Gastroesophageal sphincter (tissue), 4 donors: Measurements from ENCODE around the gene TAF1C. TPM values are rescaled to one million over a fixed set of nuclear protein-coding genes. Genes with fewer than 3 reads are reported as not detected.

Experiments used
- ATAC-seq: fragments of 150-250 bp; one replicate; pipeline ENCODE4 v1.9.1; 2016; ENCODE audit warnings: mild to moderate bottlenecking, moderate library complexity
- H3K27ac ChIP-seq, 4 donors: fragments of 200-600 bp; sonication (generic) in 3 of 4; 1 replicate in 3 of 4; 2 replicates in 1 of 4; pipeline ENCODE4 v1.5.1; 2016 to 2019
- H3K27me3 ChIP-seq: fragments of 200-600 bp; sonication (generic); one replicate; pipeline ENCODE4 v1.5.1; 2019
- H3K36me3 ChIP-seq, 2 donors: fragments of 200-600 bp; sonication (generic); one replicate each; pipeline ENCODE4 v1.5.1; 2019; ENCODE audit warnings: control low read depth in 1 of 2
- H3K4me1 ChIP-seq, 3 donors: fragments of 200-600 bp; sonication (generic); 1 replicate in 2 of 3; 2 replicates in 1 of 3; pipeline ENCODE4 v1.5.1; 2016 to 2019; ENCODE audit warnings: control low read depth in 2 of 3
- H3K4me3 ChIP-seq, 2 donors: fragments of 200-600 bp; sonication (generic); one replicate each; pipeline ENCODE4 v1.5.1; 2019; ENCODE audit warnings: mild to moderate bottlenecking in 1 of 2, moderate library complexity in 1 of 2
- H3K9me3 ChIP-seq, 3 donors: fragments of 200-600 bp; sonication (generic); one replicate each; pipeline ENCODE4 v1.5.1; 2017 to 2019; ENCODE audit warnings: control low read depth in 2 of 3
- CTCF ChIP-seq, 4 experiments: fragments of 200-600 bp in 2 of 4; fragments of 450-650 bp in 2 of 4; sonication (generic) in 1 of 4; IDR thresholded peaks; one replicate each; pipeline ENCODE4 v1.5.1; 2017 to 2019; ENCODE audit warnings: antibody characterized with exemption in 4 of 4, mild to moderate bottlenecking in 2 of 4, moderate library complexity in 2 of 4
- EP300 ChIP-seq: sonication (generic); formaldehyde crosslinking; IDR thresholded peaks from one replicate; pipeline ENCODE4 v1.6.1; 2017; ENCODE audit warnings: antibody characterized with exemption, mild to moderate bottlenecking
- POLR2A ChIP-seq, 2 donors: fragments of 450-650 bp; IDR thresholded peaks; one replicate each; pipeline ENCODE4 v1.6.1; 2017; ENCODE audit warnings: antibody characterized with exemption in 2 of 2, mild to moderate bottlenecking in 2 of 2, moderate library complexity in 1 of 2
- POLR2AphosphoS5 ChIP-seq: sonication (generic); formaldehyde crosslinking; IDR thresholded peaks from one replicate; pipeline ENCODE4 v1.6.1; 2017; ENCODE audit warnings: antibody characterized with exemption
- WGBS, 2 donors: methylation state at CpG; one replicate each; pipeline ENCODE4 v1.1.5; 2018; ENCODE audit warnings: low coverage in 1 of 2; 5-methylcytosine and 5-hydroxymethylcytosine counted together
- total RNA-seq, 4 donors: library from RNA; depleted of rRNA; stranded (reverse); fragments of >200 nt; gene quantifications; one replicate each; pipeline ENCODE4 v1.1.0, GENCODE V29; 2016

TAF1C gene
- total RNA-seq, 4 donors from 2014 or later, result 16.1 to 51.4 (median 33.2) TPM

DNA sequence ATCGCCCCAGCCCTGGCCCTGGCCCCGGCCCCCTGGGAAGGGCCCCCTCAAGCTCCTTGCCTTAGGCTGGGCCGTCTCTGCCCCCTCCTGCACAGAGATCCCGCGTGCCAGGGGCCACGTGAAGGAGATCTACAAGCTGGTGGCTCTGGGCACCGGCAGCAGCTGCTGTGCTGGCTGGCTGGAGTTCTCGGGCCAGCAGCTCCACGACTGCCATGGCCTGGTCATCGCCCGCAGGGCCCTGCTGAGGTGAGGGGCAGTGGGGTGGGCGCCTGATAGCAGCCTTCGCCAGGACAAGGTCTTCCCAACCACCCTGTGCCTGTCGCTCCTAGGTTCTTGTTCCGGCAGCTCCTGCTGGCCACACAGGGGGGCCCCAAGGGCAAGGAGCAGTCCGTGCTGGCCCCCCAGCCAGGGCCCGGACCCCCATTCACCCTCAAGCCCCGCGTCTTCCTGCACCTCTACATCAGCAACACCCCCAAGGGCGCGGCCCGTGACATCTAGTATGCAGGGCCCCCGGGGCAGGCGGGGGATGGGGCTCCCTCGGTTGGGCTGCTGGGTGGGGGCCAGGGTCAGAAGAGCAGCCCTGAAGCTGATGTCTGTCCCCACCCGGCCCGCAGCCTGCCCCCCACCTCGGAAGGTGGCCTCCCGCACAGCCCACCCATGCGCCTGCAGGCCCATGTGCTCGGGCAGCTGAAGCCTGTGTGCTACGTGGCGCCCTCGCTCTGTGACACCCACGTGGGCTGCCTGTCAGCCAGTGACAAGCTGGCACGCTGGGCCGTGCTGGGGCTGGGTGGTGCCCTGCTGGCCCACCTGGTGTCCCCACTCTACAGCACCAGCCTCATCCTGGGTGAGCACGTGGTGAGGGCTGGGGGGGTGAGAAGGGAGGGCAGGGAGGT, 8.6 kb upstream of the TAF1C start:
- no peak overlapping the region for H3K4me3 ChIP-seq
- ATAC-seq, result no peak
- no peak for TF ChIP-seq CTCF (IDR thresholded peaks at IDR 0.05)
- no peak for TF ChIP-seq POLR2A (IDR thresholded peaks at IDR 0.05)
- TF ChIP-seq POLR2AphosphoS5, result no peak
- TF ChIP-seq EP300, result no peak
- no peak overlapping the region for H3K27ac ChIP-seq
- no peaks in the 10 kb centered on the region for H3K9me3 ChIP-seq
- no peaks in the 10 kb centered on the region for H3K36me3 ChIP-seq
- no CpG with 5 or more reads among the region's 38 CpGs for WGBS, 2 donors
- peaks cover 34% of the 10 kb centered on the region for H3K27me3 ChIP-seq
- H3K4me1 ChIP-seq, result no peaks in the 10 kb centered on the region

- TF ChIP-seq POLR2AphosphoS5 (no peak), EP300 (no peak), CTCF (IDR thresholded peaks at IDR 0.05) (no peak), POLR2A (IDR thresholded peaks at IDR 0.05) (no peak)
- Histone ChIP-seq H3K27me3 (peaks cover 34% of the 10 kb centered on the region), H3K27ac (no peak overlapping the region), H3K9me3 (no peaks in the 10 kb centered on the region), H3K36me3 (no peaks in the 10 kb centered on the region), H3K4me3 (no peak overlapping the region), H3K4me1 (no peaks in the 10 kb centered on the region)
- no peak for ATAC-seq
- 63% methylated on average over 10 of the region's 34 CpGs; no CpG with 5 or more reads in 1 of the 2 donors for WGBS, 2 donors
Measured at GRCh38 chr16:84194470-84195200, 7.8 kb upstream of the TAF1C start.

DNA sequence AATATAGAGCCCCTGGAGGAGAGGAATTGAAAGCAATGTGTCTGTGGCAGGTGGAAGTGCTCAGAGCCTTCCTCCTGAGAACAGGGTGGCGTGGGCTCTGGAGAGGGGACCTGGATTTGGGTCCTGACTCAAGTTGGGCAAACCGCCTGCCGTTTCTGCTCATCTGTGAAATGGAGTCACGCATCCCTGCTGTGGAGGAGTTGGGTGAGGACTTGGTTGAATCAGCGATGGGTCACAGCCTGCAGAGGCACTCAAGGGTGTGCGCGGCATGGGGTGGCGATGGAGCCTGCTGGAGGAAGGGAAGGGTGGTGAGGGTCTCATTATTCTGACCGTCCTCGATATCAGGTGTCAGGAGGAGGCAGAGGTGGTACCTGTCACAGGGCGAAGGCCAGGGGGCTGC, 7.2 kb upstream of the TAF1C start:
- H3K9me3 ChIP-seq, result no peaks in the 10 kb centered on the region
- no peak overlapping the region for H3K27ac ChIP-seq
- no peak overlapping the region for H3K4me3 ChIP-seq
- 76 to 89% methylated on average over 6 to 7 of the region's 11 CpGs for WGBS, 2 donors
- no peaks in the 10 kb centered on the region for H3K36me3 ChIP-seq
- no peak for TF ChIP-seq EP300
- TF ChIP-seq POLR2AphosphoS5, result no peak
- TF ChIP-seq POLR2A (IDR thresholded peaks at IDR 0.05), result no peak
- TF ChIP-seq CTCF (IDR thresholded peaks at IDR 0.05), result no peak
- ATAC-seq, result no peak
- peaks cover 34% of the 10 kb centered on the region for H3K27me3 ChIP-seq
- no peaks in the 10 kb centered on the region for H3K4me1 ChIP-seq

- Histone ChIP-seq H3K27me3 (peaks cover 34% of the 10 kb centered on the region), H3K9me3 (no peaks in the 10 kb centered on the region), H3K4me1 (no peaks in the 10 kb centered on the region), H3K36me3 (no peaks in the 10 kb centered on the region), H3K4me3 (no peak overlapping the region), H3K27ac (no peak overlapping the region)
- ATAC-seq, result no peak
- TF ChIP-seq POLR2AphosphoS5 (no peak), POLR2A (IDR thresholded peaks at IDR 0.05) (no peak), CTCF (IDR thresholded peaks at IDR 0.05) (no peak), EP300 (no peak)
- WGBS, 2 donors, result 90 to 92% methylated on average over 4 to 7 of the region's 7 CpGs
Measured at GRCh38 chr16:84193480-84193879, 6.6 kb upstream of the TAF1C start.
